ENCODE results near the gene SPATA7.

SPATA7 gene

GRCh38 chr14:88420187-88420586 lies 34.7 kb downstream of the SPATA7 start:
- DNase-seq: no peak

DNA sequence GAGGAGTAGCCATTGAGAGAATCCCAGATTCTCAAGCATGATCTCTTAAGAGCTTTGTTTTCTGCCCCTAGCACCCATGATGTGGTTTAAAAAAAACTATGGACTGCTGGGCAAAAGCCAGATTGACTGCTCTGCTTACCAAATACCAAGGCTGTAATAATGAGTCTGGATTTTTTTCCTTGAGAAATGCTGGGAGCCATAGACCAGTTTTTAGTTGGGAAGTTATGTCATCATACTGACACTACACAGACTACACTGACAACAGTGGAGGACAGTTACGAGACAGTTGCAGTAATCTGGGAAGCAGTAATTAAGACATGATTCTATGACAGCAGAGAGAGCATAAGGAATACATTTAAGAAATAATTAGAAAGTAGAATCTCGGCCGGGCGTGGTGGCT lies 35.8 kb downstream of the SPATA7 start:
- no peak for DNase-seq

GRCh38 chr14:88422047-88422446 lies 36.6 kb downstream of the SPATA7 start:
- no peak for DNase-seq

- DNase-seq: no peak
Observed at GRCh38 chr14:88422919-88423650, 37.6 kb downstream of the SPATA7 start.

DNA sequence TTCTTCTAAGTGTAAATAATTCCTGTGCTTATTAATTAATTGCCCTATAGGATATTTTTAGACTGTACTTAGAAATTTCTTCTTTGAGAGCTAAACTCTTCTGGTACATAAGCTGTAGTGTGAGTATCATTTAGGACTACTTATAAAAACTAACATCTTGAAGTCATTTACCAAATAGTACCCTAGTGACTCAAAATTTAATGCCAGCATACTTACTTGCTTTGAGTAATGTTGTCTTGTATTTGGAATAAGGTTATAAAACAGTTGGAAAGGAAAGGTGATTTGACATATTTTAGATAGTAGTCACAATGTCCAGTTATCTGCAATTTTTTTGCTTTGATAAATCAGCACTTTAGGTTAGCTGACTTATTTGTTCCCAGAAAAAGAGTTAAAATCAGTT lies 39.1 kb downstream of the SPATA7 start:
- DNase-seq: no peak

GRCh38 chr14:88426271-88426670 lies 40.8 kb downstream of the SPATA7 start:
- DNase-seq: no peak

- DNase-seq: no peak
Observed at GRCh38 chr14:88430976-88431375, 45.5 kb downstream of the SPATA7 start.

DNA sequence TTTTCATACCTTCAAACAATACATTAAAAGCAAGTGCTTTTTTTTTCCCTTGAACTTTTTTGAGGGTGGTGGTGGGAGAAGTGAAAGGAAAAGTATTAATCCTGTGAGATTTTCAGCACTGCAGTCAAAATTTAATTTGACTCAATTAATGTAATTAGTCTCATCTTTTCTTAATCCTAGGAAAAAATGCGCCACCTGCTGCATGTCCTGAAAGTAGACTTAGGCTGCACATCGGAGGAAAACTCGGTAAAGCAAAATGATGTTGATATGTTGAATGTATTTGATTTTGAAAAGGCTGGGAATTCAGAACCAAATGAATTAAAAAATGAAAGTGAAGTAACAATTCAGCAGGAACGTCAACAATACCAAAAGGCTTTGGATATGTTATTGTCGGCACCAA lies 52.2 kb downstream of the SPATA7 start:
- DNase-seq: no peak

DNA sequence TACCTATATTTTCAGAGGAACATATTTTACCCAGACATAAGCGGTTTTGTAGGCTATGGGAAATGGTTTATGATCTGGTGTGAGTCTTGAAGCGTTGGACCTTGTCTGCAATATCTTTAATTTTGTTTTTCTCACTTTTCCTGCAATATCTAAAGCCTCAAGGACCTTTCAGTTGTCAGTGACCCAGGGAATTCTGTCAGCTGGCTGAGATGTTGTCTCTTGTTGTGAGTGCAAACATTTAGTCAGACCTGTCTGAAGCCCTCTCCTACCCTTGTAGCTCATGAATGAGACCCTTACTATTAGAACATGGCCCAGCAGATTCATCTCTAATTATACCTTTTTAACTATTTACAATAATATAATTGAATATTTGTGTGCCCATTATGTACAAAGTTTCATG lies 53.6 kb downstream of the SPATA7 start:
- no peak for DNase-seq

DNA sequence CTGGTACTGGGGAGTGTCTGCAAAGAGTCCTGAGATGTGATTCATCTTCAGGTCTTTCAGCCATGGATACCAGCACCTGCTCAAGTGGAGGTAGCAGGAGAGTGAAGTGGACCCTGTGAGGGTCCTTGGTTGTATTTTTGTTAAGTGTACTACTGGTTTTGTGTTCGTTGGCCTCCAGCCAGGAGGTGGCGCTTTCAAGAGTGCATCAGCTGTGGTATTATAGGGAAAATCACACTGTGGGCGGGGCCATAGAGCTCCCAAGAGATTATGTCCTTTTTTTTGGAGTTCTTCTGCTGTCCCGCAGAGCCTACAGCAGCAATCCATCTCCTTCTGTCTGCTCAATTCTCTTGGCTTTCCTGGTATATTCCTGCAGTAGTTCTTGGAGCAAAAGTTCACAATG lies 66.8 kb downstream of the SPATA7 start:
- no peak for DNase-seq

DNA sequence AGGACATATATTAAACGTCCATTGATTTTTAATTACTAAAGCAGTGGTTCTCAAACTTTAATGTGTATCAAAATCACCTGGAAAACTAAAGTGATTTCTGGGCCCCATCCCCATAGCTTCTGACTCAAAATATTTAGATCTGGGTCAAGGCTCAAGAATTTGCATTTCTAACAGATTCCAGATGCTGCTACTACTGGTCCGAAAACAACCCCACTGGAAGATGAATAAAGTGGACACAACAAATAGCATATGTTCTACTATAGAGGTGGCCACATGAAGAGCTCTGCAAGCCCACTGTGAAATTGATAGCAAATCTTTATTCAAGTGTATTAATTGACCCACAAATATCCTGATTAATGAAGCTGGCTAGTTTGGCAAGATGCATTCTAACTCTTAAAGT lies 69.4 kb downstream of the SPATA7 start:
- no peak for DNase-seq

- no peak for DNase-seq
Observed at GRCh38 chr14:88463318-88463717, 77.9 kb downstream of the SPATA7 start.

- DNase-seq: no peak
Observed at GRCh38 chr14:88468406-88468805, 82.9 kb downstream of the SPATA7 start.

DNA sequence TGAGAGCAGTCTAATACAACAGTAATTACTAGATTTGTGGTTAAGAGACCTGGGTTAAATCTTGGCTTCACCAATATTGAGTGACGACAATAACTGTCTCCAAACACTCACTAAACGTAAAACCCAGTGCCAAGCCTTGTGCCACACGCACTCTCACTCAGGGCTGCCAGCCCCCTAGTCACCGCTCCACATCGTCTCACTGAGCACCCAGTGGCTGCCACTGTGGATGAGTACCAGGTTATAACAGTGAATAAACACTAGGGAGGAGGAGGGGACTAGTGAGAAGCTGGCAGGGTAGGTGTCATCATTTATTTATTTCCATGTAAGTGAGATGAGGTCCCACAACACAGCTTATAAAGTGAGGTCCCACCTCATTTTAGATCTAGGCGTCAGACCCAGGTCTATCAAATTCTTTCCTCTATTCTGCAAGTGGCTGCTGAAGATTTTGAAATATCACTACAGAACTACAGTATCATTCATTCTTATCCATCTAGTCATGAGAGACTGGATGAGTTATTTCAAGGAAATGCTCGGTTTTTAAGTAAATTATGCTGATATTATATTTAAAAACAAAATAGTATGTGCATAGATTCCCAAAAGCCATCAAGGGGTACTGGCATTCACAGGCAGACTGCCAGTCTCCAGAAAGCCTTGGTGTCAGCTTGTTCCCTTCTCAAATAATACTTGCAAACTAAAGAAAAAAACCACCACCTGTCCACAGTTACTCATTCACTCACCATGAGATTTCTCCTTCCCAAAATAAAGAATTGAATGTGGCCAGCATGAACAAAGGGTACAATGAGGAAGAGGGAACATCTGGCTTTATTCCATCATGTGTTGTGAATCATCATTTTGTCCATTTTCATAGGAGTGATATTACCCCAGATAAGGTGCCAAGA lies 85.3 kb downstream of the SPATA7 start:
- DNase-seq: no peak

DNA sequence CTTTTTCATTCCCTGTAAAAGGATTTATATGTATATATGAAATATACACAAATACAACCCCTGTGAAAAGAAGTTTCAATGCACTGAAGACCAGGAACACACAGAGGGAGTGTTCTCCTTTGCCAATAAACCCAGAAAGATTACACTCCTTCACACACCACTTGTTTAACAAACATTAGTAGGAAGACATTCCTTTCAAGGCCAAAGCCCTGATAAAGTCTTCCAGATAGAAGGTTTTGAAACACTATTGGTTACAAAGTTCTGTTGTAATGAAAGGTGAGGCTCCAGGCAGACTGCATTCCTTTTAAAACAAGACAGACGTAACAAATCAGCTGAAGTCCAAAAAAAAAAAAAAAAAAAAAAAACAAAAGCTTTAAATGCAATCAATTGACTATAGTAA lies 88.3 kb downstream of the SPATA7 start:
- no peak for DNase-seq

DNA sequence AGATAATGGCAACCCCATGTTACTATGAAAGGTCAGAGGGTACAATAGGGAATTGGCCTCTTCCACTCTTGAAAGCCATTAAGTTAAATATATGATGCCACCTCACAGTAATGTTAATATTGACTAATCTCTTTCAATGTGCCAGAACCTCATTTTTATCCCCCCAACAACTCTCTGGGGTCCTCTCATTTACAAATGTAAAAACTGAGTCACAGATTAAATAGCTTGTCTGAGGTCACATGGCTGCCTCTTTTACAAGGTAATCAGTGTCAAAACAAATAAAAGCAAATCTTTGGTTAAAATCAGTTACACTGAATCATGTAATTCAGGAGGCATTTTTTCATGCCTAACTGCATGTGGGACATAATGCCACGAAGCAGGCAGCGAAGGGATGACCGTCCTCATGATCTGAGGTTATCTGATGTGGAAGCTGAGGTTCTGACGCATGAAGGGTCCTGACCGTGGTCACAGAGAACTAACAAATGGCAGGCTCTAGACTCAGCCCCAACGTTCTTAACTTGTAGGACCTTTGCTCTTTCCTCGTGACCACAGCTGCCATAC lies 90.8 kb downstream of the SPATA7 start:
- DNase-seq: no peak

GRCh38 chr14:88476825-88477224 lies 91.4 kb downstream of the SPATA7 start:
- DNase-seq: no peak

- no peak for DNase-seq
Observed at GRCh38 chr14:88477513-88478250, 92.2 kb downstream of the SPATA7 start.

GRCh38 chr14:88478931-88479330 lies 93.5 kb downstream of the SPATA7 start:
- DNase-seq: no peak

GRCh38 chr14:88479574-88479987 lies 94.1 kb downstream of the SPATA7 start:
- DNase-seq: no peak

DNA sequence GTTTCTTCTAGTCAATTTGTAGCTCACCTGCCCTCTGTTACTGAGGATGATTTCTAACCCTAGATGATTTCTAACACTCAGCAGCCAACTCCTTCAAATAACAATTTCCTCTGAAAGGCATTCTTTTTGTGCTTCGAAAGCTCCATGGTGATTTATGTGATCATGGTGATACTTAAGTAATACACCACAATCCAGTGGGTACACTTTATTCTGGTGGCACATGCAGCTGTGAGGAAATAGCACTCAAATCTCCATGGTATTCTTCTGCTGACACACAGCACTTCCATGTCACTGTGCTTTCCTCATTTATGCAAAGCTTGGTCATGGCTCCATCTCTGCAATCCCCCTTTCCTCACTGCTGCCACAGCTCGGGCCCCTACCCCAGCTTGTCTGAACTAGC lies 95.6 kb downstream of the SPATA7 start:
- DNase-seq: no peak

DNA sequence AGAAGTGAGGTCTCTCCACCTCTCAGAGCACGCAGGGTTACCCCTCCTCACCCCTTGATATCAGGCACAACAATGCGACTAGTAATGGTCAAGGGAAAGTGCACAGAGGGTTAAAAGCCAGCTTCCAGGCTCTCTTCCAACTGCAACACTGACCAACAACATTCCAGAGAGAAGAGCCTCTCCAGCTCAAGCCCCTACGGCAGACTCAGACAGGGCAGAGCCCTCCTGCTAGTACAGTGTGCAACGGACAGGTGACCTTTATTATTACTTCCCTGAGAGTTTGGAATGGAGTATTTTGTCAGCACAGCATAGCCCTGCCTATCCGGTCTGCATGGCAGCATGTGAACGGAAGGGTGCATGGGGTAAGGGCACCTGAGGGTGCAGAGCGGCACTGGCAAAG lies 96.3 kb downstream of the SPATA7 start:
- no peak for DNase-seq

DNA sequence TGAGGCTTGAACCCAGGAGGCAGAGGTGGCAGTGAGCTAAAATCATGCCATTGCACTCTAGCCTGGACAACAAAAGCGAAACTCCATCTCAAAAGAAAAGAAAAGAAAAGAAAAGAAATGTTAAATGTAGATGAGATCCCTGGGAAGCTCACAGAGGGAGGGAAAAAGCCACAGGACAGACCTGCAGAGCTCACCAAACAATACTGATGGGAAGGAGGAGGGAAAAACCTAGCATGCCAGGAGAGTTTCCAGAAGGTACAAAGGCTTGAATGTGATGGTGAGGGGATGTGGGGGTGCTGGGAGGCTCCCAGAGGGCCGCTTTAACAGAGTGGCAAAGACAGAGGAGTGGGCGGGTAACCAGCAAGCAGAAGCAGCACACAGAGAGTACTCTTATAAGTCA lies 97.1 kb downstream of the SPATA7 start:
- no peak for DNase-seq

Measured in CD4-positive, alpha-beta T cell treated with Interleukin-17A for 4 hours (primary cell).